Stimulated activated CD8-positive, alpha-beta memory T cell treated with anti-CD3 and anti-CD28 coated beads, Interleukin-15, amount 100 ng/mL, for 48 hours (primary cell): ENCODE data around the gene SDE2.
"Not testable (repeated sequence)": the region's sequence is repeated elsewhere in the genome, so short reads cannot be mapped to it uniquely, and the experiment has no call there.

ENCODE experiments used
- DNase-seq, 2 donors: peaks; one replicate each; pipeline ENCODE4 v3.0.0-alpha.2; 2020; ENCODE audit warnings: low read depth in 2 of 2

The SDE2 gene

GRCh38 chr1:225999227-225999911, at the start of gene SDE2:
SDE2 (minus strand) TSS chr1:225999343; CDS start chr1:225999312, 31 bp downstream.
- DNase-seq = peak; percentile 99

GRCh38 chr1:226048886-226049285, 49.7 kb upstream of the SDE2 start:
- DNase-seq = no peak

GRCh38 chr1:226047495-226047894, 48.4 kb upstream of the SDE2 start:
- no peak for DNase-seq

DNA sequence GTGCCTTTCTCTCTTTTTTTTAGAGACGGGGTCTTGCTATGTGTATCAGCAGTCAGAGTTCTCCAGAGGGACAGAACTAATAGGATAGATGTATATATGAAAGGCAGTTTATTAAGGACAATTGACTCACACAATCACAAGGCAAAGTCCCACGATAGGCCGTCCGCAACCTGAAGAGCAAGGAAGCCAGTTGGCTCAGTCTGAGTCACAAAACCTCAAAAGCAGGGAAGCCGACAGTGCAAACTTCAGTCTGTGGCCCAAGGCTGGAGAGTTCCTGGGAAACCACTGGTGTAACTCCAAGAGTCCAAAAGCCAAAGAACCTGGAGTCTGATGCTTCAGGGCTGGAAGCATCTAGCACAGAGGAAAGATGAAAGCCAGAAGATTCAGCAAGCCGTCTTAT, 47.1 kb upstream of the SDE2 start:
- DNase-seq = no peak

DNA sequence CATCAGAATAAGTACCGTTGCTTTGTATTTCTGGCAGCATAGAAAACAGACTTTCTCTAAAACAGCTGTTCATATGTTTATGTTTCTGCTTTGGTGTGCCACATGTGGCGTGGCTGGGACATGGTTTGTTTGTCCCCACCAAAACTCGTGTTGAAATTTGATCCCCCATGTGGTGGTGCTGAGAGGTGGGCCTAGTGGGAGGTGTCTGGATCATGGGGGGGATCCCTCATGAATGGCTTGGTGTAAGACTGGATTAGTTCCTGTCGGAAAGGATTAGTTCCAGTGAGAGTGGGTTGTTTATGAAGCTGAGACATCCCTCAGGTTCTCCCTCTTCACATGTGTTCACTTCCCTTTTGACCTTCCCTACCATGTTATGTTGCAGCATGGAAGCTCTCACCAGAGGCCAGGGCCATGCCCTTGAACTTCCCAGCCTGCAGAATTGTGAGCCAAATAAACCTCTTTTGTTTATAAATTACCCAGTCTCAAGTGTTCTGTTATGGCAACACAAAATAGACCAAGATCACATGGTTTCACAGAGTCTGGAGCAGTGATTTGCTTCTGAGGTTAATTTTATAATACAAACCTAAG, 45.5 kb upstream of the SDE2 start:
- no peak for DNase-seq

DNA sequence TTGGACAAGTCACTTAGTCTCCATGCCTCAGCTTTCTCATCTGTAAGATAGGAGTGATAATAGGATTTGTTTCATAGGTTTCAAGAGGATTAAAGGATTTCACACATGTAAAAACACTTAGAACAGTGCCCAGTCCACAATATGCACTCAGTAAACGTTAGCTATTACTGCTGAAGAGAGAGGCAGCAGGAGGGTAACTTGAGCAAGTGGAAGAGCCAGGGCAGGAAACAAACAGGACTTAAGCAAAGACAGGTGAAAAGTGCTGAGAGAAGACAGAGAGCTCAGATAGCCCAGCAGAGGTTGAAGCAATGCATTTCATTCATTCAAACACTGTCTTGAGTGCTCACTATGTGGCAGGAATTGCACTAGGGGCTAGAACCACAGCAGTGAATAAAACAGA, 42.3 kb upstream of the SDE2 start:
- DNase-seq = no peak

GRCh38 chr1:226038661-226039060, 39.5 kb upstream of the SDE2 start:
- DNase-seq = no peak

- DNase-seq = no peak
These were observed 36.8 kb upstream of the SDE2 start for GRCh38 chr1:226035915-226036314.

GRCh38 chr1:226034482-226034881, 35.3 kb upstream of the SDE2 start:
- no peak for DNase-seq

DNA sequence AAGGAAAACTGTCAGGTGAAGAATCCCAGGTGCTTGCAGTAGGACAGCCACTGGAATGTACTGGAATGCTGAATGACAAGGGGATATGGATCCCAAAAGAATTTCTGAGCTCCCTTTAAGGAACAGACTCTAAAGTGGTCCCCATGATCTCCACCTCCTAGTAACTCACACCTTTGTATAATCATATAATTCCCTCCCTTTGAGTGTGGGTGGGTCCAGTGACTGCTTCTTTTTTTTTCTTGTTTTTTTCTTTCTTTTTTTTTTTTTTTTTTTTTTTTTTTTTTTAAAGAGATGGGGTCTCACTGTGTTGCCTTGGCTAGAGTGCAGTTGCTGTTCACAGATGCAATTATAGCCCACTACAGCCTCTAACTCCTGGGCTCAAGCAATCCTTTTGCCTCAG, 34.8 kb upstream of the SDE2 start:
- DNase-seq = no peak

DNA sequence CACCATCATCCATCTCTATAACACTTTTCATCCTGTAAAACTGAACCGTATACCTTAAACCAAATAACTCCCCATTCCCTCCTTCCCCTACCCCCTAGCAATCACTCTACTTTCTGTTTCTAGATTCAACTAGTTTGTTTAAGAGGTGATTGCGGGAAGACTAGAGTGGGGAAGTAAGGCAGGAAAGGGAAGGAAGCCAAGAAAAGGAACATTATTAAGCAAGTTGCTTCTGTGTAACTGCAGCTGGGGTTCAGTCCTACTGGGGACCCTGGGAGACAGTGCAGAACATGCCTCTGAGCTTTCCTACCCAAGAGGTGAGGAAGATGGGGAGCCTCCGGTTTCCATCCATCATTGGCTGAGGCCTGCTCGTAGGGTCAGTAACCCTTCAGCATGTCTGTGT, 34.4 kb upstream of the SDE2 start:
- DNase-seq = no peak

- no peak for DNase-seq
These were observed 30.6 kb upstream of the SDE2 start for GRCh38 chr1:226029568-226030225.

DNA sequence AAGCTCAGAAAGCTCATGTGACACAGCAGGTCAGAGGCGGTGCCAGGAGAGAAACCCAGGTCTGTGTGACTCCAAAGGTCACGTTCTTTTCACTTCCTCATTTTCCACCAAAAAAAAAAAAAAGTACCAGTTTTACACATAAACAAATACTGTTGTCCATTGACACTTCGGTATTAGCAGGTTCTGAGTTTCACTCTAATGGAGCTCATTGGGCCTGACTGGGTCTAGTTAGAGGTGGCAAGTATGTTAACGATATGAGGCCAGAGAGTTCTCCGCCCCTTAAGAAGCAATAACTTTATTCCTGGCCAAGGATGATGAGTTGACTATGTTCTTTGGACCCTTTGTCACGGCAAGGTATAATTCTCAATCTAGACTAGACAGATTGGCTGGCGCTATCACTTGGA, 30.0 kb upstream of the SDE2 start:
- no peak for DNase-seq

GRCh38 chr1:226027538-226028217, 28.5 kb upstream of the SDE2 start:
- no peak for DNase-seq

- no peak for DNase-seq
These were observed 27.7 kb upstream of the SDE2 start for GRCh38 chr1:226026833-226027232.

- no peak for DNase-seq
These were observed 24.6 kb upstream of the SDE2 start for GRCh38 chr1:226023735-226024134.

DNA sequence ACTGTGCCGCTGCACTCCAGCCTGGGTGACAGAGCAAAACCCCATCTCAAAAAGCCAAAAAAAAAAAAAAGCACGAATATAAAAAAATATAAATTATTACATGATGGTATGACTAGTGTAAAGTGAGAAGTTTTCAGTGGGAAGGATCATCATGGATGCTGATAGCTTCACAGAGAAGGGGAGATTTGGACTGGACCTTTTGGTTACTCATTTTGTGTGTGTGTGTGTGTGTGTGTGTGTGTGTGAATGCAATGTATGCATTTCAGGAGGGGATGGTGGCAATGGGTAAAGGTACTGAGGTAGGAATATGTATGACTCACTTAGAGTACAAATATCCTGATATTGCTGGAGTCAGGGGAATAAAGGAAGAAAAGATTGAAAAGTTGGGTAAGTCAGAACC, 22.7 kb upstream of the SDE2 start:
- no peak for DNase-seq

- no peak for DNase-seq
These were observed 22.3 kb upstream of the SDE2 start for GRCh38 chr1:226021401-226021800.

DNA sequence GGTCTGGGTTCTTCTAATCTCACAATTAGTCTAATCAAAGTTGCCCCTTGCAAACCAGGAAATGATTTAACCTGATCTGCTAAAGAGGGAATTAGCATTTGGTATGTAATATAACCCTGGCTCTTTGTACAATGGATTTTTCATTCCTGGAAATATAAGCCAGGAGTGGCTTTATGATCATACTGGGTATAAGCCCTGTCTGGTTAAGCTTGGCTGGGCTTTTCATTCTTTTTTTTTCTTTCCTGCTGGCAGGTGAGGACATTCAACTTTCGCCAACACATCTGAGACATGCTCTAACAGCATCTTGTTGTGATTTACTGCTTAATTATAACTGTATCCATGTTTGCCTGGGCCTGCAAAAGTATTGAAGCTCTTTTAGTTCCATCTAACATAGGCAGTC, 20.4 kb upstream of the SDE2 start:
- DNase-seq = no peak

DNA sequence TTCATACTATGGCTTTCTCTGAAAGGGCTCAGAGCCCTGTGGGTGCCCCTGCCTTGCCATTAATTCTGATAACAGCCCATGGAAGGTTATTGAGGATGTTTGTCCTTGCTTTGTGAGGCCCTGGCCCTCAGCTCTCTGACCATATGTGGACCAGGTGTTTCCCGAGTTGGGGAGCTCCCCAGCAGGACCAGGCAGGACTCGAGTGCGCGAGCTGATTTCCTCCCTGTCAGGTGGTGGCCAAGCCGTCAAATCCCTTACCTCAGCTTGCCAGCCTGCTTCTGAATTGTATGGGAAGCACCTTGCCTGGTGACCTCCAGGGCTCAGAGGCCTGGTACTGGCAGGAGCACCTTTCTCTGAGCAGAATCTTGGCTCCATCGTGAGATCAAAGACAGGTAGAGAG, 17.9 kb upstream of the SDE2 start:
- DNase-seq = no peak

DNA sequence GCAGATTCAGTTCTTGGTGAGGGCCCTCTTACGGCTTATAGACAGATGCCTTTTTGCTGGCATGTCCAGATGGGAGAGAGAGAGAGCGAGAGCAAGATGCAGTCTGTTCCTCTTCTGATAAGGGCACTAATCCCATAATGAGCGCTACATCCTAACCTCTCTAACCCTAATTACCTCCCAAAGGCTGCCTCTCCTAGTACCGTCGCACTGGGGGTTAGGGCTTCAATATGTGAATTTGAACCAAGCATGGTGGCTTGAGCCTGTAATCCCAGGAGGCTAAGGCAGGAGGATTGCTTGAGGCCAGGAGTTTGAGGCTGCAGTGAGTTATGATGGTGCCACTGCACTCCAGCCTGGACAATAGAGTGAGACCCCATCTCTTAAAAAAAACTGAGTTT, 10.5 kb upstream of the SDE2 start:
- DNase-seq = no peak

DNA sequence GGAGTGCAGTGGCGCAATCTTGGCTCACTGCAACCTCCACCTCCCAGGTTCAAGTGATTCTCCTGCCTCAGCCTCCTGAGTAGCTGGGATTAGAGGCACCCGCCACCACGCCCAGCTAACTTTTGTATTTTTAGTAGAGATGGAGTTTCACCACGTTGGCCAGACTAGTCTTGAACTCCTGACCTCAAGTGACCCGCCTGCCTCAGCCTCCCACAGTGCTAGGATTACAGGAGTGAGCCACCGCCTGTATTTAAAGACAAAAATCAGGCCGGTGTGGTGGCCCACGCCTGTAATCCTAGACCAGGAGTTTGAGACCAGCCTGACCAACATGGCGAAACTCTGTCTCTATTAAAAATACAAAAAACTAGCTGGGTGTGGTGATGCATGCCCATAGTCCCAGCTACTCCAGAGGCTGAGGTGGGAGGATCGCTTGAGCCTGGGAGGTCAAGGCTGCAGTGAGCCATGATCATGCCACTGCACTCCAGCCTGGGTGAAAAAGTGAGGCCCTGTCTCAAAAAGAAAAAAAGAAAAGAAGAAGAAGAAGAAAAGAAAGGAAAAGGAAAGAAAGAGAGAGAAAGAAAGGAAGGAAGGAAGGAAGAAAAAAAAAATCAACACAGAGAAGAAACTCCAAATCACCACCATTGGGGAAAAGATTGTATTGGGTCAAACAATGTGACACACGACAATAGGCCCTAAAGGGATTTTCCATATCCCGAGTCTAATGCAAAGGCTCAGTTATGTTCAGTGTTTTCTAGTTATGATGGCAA, 8.2 kb upstream of the SDE2 start:
- not testable (repeated sequence) for DNase-seq
